AG08396 (cell line): Measurements from ENCODE around the gene LEKR1.
"Not testable (repeated sequence)": the region's sequence is repeated elsewhere in the genome, so short reads cannot be mapped to it uniquely, and the experiment has no call there.

Source experiments
- DNase-seq: peaks from one replicate; pipeline ENCODE4 v3.0.0; 2012; ENCODE audit warnings: low spot score, mixed read lengths

Gene LEKR1

GRCh38 chr3:156806698-156807097 lies 19.5 kb upstream of the LEKR1 start:
- no peak for DNase-seq

- no peak for DNase-seq
These were observed 18.1 kb upstream of the LEKR1 start for GRCh38 chr3:156808025-156808424.

- DNase-seq, result no peak
These were observed 14.9 kb upstream of the LEKR1 start for GRCh38 chr3:156811089-156811862.

- no peak for DNase-seq
These were observed 13.4 kb upstream of the LEKR1 start for GRCh38 chr3:156812521-156813335.

GRCh38 chr3:156814295-156814694 lies 11.9 kb upstream of the LEKR1 start:
- DNase-seq, result no peak

- no peak for DNase-seq
These were observed 9.9 kb upstream of the LEKR1 start for GRCh38 chr3:156816091-156816793.

- peak; percentile 88 for DNase-seq
These were observed 9.1 kb upstream of the LEKR1 start for GRCh38 chr3:156816794-156817645.

- DNase-seq, result no peak
These were observed 8.4 kb upstream of the LEKR1 start for GRCh38 chr3:156817646-156818272.

- no peak for DNase-seq
These were observed 7.9 kb upstream of the LEKR1 start for GRCh38 chr3:156818273-156818651.

GRCh38 chr3:156818890-156819289 lies 7.3 kb upstream of the LEKR1 start:
- peak; percentile 69 for DNase-seq

- no peak for DNase-seq
These were observed 6.1 kb upstream of the LEKR1 start for GRCh38 chr3:156819842-156820691.

GRCh38 chr3:156820692-156821080 lies 5.5 kb upstream of the LEKR1 start:
- DNase-seq, result no peak

- DNase-seq, result not testable (repeated sequence)
These were observed 3.4 kb upstream of the LEKR1 start for GRCh38 chr3:156822626-156823260.

GRCh38 chr3:156825795-156826143 lies 384 bp upstream of the LEKR1 start:
- DNase-seq, result no peak

- no peak for DNase-seq
These were observed 1.0 kb downstream of the LEKR1 start for GRCh38 chr3:156826896-156827882.

GRCh38 chr3:156831006-156831405 lies 4.9 kb downstream of the LEKR1 start:
- no peak for DNase-seq

- DNase-seq, result no peak
These were observed 8.3 kb downstream of the LEKR1 start for GRCh38 chr3:156834435-156834834.

GRCh38 chr3:156834962-156835535 lies 8.9 kb downstream of the LEKR1 start:
- DNase-seq, result no peak
